Activated CD4-positive, alpha-beta T cell treated with anti-CD3 and anti-CD28 coated beads for 24 hours (primary cell): ENCODE results near the gene PPP6R2.
"Not testable (repeated sequence)": the region's sequence is repeated elsewhere in the genome, so short reads cannot be mapped to it uniquely, and the experiment has no call there.

Experiments used
- DNase-seq, 2 donors: peaks; one replicate each; pipeline ENCODE4 v3.0.0-alpha.2; 2020; ENCODE audit warnings: low read depth in 2 of 2

Gene PPP6R2

GRCh38 chr22:50425179-50425916 is 82.2 kb downstream of the PPP6R2 start:
- DNase-seq = no peak

- no peak for DNase-seq
Observed at GRCh38 chr22:50432131-50432876, 89.2 kb downstream of the PPP6R2 start.

GRCh38 chr22:50432877-50433510 is 89.9 kb downstream of the PPP6R2 start:
- DNase-seq = not testable (repeated sequence)

- DNase-seq = no peak
Observed at GRCh38 chr22:50434849-50435248, 91.7 kb downstream of the PPP6R2 start.

- no peak for DNase-seq
Observed at GRCh38 chr22:50435291-50436014, 92.3 kb downstream of the PPP6R2 start.

GRCh38 chr22:50436015-50436830 is 93.1 kb downstream of the PPP6R2 start:
- no peak for DNase-seq

- no peak for DNase-seq
Observed at GRCh38 chr22:50436841-50437341, 93.8 kb downstream of the PPP6R2 start.

- no peak for DNase-seq
Observed at GRCh38 chr22:50437511-50438304, 94.6 kb downstream of the PPP6R2 start.

- DNase-seq = no peak
Observed at GRCh38 chr22:50438305-50439275, 95.5 kb downstream of the PPP6R2 start.

GRCh38 chr22:50439314-50439870 is 96.3 kb downstream of the PPP6R2 start:
- DNase-seq = no peak

GRCh38 chr22:50439871-50440331 is 96.8 kb downstream of the PPP6R2 start:
- DNase-seq = no peak

GRCh38 chr22:50440544-50441249 is 97.6 kb downstream of the PPP6R2 start:
- DNase-seq = no peak

- DNase-seq = no peak
Observed at GRCh38 chr22:50441428-50441993, 98.4 kb downstream of the PPP6R2 start.

- DNase-seq = no peak
Observed at GRCh38 chr22:50443197-50443596, 100.1 kb downstream of the PPP6R2 start.

GRCh38 chr22:50443801-50444625 is 100.9 kb downstream of the PPP6R2 start:
- DNase-seq = no peak

- no peak for DNase-seq
Observed at GRCh38 chr22:50444663-50445062, 101.5 kb downstream of the PPP6R2 start.
